Stimulated activated naive CD8-positive, alpha-beta T cell treated with anti-CD3 and anti-CD28 coated beads, Interleukin-15, amount 100 ng/mL, for 72 hours (primary cell): ENCODE results near the gene MRGPRX2.

ENCODE experiments used
- ATAC-seq: fragments of 150-1000 bp; cut with Tn5 transposase; 2 replicates; pipeline ENCODE4 v1.10.0; 2021; ENCODE audit warnings: mild to moderate bottlenecking, moderate library complexity
- DNase-seq, 2 donors: peaks; one replicate each; pipeline ENCODE4 v3.0.0; 2021 to 2022
- H3K27ac Mint-ChIP-seq, 2 donors: one replicate each; pipeline ENCODE4 v1.8.0; 2022; ENCODE audit warnings: mild to moderate bottlenecking in 2 of 2, mixed read lengths in 2 of 2, moderate library complexity in 2 of 2
- H3K27me3 Mint-ChIP-seq: one replicate; pipeline ENCODE4 v1.8.0; 2022; ENCODE audit warnings: mixed read lengths
- H3K4me1 Mint-ChIP-seq: one replicate; pipeline ENCODE4 v1.8.0; 2022; ENCODE audit warnings: mild to moderate bottlenecking, mixed read lengths
- H3K4me3 Mint-ChIP-seq, 2 donors: one replicate each; pipeline ENCODE4 v1.8.0; 2022; ENCODE audit warnings: mild to moderate bottlenecking in 2 of 2, mixed read lengths in 2 of 2, moderate library complexity in 1 of 2
- H3K9me3 Mint-ChIP-seq, 2 donors: one replicate each; pipeline ENCODE4 v1.8.0; 2022; ENCODE audit warnings: mixed read lengths in 2 of 2

The MRGPRX2 gene

DNA sequence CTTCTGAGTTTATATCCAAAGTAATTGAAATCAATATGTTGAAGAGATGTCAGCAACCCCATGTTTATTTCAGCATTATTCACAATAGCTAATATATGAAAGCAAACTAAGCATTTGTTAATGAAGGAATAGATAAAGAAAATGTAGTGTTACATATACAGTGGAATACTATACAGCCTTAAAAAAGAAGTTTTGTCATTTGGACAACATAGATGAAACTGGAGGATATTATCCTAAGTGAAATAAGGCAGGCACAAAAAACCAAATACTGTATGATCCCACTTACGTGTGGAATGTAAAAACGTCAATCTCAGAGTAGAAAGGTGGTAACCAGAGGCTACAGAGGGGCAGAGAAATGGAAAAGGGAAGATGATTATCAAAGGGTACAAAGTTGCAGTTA, 10.2 kb downstream of the MRGPRX2 start:
- Mint-ChIP-seq H3K4me3 (no peak overlapping the region), H3K27ac (no peak overlapping the region), H3K9me3 (peaks cover 11 to 20% of the 10 kb centered on the region in 2 donors), H3K4me1 (no peaks in the 10 kb centered on the region), H3K27me3 (peaks cover 25% of the 10 kb centered on the region)
- DNase-seq (no peak), ATAC-seq (no peak)

DNA sequence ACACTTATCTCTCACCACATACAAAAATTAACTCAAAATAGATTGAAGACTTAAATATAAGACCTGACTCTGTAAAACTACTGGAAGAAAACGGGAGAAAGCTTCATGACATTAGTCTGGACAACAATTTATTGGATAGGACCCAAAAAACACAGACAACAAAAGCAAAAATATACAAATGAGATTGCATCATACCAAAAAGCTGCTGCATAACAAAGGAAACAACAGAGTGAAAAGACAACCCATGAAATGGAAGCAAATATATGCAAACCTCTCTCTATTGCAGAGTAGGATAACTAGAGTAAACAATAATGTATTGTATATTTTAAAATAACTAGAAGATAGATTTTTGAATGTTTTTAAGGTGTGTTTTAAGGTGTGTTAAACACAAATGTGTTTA, 11.2 kb downstream of the MRGPRX2 start:
- DNase-seq: no peak
- Mint-ChIP-seq H3K9me3 (peaks cover 11 to 20% of the 10 kb centered on the region in 2 donors), H3K4me3 (no peak overlapping the region), H3K27me3 (peaks cover 32% of the 10 kb centered on the region), H3K27ac (no peak overlapping the region), H3K4me1 (no peaks in the 10 kb centered on the region)
- ATAC-seq: no peak

DNA sequence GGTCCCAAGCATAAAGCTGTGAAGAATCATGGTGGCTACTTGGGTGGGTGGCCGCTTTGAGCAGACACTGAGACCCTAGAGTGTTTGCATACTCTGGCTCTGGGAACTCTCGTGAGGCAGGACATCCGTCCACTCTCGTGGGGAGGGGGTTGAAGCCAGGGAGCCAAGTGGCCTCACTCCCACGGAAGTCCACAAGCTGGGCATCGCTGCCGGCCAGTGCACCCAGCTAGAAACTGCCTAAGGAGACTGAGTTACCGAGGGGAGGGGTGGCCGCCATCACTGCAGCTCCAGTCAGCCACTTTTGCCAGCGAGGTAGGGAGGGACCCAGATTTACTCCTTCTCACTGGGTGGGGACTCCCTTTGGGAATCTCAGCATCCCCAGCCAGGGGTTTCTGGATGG, 20.5 kb downstream of the MRGPRX2 start:
- DNase-seq (no peak), ATAC-seq (no peak)
- peaks cover 9 to 13% of the 10 kb centered on the region in 2 donors for H3K9me3 Mint-ChIP-seq
- H3K4me3 Mint-ChIP-seq: no peak overlapping the region
- no peak overlapping the region for H3K27ac Mint-ChIP-seq
- peaks cover 44% of the 10 kb centered on the region for H3K27me3 Mint-ChIP-seq
- H3K4me1 Mint-ChIP-seq: no peaks in the 10 kb centered on the region

DNA sequence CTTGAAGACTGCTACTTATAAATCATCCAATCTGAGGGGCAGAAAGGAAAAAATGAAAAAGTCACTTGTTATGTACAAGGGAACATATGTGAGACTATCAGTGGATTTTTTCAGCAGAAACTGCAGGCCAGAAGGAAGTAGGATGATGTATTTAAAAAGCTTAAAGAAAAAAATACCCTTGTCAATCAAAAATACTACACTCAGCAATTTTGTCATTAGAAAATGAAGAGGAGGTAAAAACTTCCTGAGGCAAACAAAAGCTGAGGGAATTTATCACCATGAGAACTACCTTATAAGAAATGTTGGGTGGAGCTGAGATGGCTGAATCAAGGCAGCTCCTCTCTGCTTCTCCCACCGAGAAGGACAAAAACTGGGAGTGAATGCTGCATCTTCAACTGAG, 21.1 kb downstream of the MRGPRX2 start:
- peaks cover 41% of the 10 kb centered on the region for H3K27me3 Mint-ChIP-seq
- H3K4me3 Mint-ChIP-seq: no peak overlapping the region
- DNase-seq (no peak), ATAC-seq (no peak)
- peaks cover 9 to 13% of the 10 kb centered on the region in 2 donors for H3K9me3 Mint-ChIP-seq
- H3K4me1 Mint-ChIP-seq: no peaks in the 10 kb centered on the region
- no peak overlapping the region for H3K27ac Mint-ChIP-seq

DNA sequence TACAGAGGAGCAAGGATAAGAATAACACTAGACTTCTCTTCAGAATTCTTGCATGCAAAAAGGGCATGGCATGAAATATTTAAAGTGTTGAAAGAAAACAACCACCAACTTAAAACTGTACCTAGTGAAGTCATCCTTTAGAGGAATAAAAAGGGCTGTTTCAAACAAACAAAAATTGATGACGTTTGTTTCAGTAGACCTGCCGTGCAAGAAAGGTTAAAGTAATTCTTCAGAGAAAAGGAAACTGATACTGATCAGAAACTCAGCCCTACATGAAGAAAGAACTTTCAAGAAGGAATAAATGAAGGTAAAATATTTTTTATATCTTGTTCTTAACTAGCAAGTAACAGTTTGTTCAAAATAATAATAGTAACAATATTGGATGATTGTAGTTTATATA, 27.5 kb downstream of the MRGPRX2 start:
- no peak for DNase-seq
- ATAC-seq: no peak
- H3K27me3 Mint-ChIP-seq: peaks cover 26% of the 10 kb centered on the region
- H3K4me3 Mint-ChIP-seq: no peak overlapping the region
- H3K27ac Mint-ChIP-seq: no peak overlapping the region
- no peaks in the 10 kb centered on the region for H3K9me3 Mint-ChIP-seq
- H3K4me1 Mint-ChIP-seq: no peaks in the 10 kb centered on the region

DNA sequence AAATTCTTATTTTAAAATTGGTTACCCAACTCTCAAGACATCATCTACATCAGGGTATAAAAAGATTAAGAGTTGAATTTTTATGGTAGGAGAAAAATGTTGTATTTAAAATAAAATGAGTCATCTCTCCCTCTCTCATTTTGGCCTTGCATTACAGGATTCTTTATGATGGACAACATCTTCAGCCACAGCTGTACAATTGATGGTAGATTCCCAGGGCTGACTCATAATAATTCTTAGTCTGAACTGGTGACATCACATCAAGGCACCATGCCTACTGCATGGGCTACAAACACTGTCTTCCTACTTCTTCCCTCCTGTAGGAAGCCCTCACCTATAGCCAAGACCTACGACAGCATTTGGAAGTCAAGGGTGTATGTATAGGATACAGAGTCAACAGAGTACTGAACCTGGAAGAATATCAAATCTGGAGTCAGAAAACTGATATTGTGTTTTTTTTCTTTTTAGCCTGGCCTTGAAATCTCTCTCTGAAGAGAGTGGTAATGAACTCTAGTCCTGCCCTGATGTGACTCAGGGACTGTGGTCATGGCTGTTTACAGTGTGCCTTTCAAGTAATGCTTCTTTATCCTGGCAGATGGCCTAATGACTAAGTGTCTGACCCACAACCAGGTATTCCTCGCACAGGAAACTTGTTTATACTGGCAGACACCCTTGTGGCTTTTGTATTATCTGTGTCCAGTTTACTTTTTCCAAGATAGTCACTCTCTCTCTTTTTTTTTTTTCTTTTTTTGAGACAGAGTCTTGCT, 32.5 kb downstream of the MRGPRX2 start:
- DNase-seq: no peak
- Mint-ChIP-seq H3K9me3 (no peaks in the 10 kb centered on the region), H3K4me3 (no peak overlapping the region), H3K27ac (no peak overlapping the region), H3K27me3 (peaks cover 43% of the 10 kb centered on the region), H3K4me1 (no peaks in the 10 kb centered on the region)
- no peak for ATAC-seq

DNA sequence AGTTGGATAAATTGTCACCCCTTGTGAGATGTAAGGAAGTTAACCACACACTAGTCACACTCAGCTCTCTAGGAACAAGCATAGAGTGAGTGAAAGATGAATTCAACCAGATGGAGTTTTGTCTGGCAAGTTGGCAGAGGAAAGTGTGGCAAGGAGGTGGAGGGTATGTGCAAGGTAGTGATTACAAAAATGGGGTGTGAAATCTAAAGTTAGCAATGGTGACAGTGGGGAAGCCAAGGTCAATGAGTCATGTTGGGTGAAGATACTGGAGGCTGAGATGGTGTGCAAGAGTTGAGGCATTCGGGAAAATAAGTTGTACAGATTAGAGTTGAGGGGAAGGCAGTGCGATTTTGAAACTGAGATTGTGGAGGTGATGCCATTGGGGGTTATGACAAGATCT, 33.7 kb downstream of the MRGPRX2 start:
- ATAC-seq: no peak
- Mint-ChIP-seq H3K9me3 (no peaks in the 10 kb centered on the region), H3K4me1 (no peaks in the 10 kb centered on the region), H3K4me3 (no peak overlapping the region), H3K27me3 (peaks cover 43% of the 10 kb centered on the region), H3K27ac (no peak overlapping the region)
- no peak for DNase-seq

DNA sequence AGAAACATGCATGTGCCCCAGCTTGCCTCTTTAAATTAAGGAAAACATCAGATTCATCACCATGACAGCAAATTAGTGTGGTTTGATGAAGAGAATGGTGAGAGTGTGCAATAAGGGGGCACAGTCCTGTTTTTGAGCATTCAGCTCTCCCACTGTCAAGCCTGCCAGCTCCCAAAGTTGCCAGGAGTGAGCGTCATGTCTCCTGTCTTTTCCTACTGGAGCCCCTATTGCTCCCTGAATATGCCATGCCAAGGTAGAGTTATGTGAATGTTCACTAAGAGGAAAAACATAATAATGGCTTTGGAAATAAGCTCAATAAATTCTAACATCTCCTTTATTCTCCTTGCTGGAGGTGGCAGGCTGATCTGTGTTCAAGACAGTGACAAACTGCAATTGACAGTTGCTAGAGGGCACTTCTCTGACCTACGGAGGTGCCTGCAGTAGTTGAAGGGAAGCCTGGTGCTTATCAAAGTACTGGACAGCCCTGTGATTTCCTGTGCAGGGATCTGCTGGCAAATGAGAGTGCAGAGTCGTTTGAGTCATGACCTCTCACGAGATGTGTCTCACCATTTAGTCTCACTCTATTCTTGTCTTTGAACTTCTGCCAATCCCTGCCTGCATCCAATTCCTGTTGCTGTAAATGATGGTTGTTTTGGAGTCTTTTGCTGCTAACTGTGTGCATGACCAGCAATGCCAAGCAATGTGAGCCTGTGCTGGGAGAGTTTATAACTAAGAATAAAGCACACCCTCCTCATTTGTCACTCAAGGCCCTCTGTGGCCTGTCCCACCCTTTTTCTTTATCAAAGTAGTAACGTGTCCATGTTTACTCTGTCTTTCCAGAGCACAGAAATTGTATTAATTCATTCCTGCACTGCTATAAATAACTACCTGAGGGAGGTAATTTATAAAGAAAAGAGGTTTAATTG, 34.8 kb downstream of the MRGPRX2 start:
- Mint-ChIP-seq H3K4me3 (no peak overlapping the region), H3K9me3 (no peaks in the 10 kb centered on the region), H3K27me3 (peaks cover 45% of the 10 kb centered on the region), H3K4me1 (no peaks in the 10 kb centered on the region), H3K27ac (no peak overlapping the region)
- DNase-seq (no peak), ATAC-seq (no peak)

DNA sequence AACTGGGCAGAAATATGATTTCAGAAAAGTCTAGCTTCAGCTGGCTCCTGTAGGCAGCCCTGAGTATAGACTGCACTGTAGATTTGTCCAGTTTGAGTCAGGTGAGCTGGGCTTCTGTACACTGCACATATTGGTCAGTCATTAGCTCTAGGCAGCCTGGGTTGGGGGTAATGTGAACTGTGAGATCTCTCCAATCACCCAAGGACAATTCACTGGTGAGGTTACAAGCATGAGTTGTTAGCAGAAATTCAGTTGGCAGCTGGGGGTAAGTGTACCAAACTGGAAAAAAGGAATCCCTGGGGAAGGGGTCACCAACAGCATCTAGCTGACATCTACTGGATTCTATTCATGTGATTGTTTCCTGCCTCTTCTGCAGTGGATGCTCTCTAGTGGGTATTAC, 39.7 kb downstream of the MRGPRX2 start:
- H3K4me1 Mint-ChIP-seq: no peaks in the 10 kb centered on the region
- no peak for DNase-seq
- ATAC-seq: no peak
- no peak overlapping the region for H3K27ac Mint-ChIP-seq
- no peak overlapping the region for H3K4me3 Mint-ChIP-seq
- no peaks in the 10 kb centered on the region for H3K9me3 Mint-ChIP-seq
- H3K27me3 Mint-ChIP-seq: peaks cover 44% of the 10 kb centered on the region

DNA sequence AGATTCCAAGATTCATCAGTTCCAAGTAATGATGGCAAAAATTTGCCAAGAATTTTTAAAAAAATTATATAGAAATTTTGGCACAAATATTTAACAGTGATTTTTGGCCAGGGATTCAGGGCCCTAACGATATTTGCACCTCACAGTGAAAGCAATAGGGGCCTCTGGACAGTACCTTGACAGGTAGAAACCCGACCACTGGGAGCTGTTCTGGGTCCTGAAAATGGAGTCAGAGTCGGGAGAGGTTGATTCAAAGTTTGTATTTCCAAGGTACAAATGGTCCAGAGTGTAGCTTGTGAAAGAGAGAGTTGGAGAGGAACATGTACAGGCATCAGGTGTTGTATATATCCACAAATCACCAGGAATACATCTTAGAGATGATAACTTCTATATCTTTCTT, 41.6 kb downstream of the MRGPRX2 start:
- peaks cover 38% of the 10 kb centered on the region for H3K27me3 Mint-ChIP-seq
- DNase-seq (no peak), ATAC-seq (no peak)
- H3K4me3 Mint-ChIP-seq: no peak overlapping the region
- H3K9me3 Mint-ChIP-seq: no peaks in the 10 kb centered on the region
- H3K4me1 Mint-ChIP-seq: no peaks in the 10 kb centered on the region
- H3K27ac Mint-ChIP-seq: no peak overlapping the region

DNA sequence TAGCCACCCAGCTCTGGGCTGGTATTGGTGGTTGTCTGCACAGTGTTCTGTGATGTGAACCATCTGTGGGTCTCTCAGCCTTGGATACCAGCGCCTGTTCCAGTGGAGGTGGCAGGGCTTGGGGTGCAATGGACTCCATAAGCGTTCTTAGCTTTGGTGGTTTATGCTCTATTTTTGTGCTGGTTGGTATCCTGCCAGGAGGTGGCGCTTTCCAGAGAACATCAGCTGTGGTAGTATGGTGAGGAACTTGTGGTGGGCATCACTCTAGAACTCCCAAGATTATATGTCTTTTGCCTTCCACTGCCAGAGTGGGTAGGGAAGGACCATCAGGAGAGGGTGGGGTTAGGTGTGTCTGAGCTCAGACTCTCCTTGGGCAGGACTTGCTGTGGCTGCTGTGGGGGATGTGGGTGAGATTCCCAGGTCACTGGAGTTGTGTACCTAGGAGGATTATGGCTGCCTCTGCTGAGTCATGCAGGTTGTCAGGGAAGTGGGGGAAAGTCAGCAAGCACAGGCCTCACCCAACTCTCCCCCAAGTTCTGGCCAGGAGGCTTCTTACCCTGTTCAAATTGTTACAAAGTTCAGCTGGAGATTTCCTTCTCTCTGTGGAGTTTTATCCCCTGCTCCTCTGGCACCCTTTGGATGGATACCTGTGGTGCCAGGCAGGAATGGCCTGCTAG, 47.2 kb downstream of the MRGPRX2 start:
- DNase-seq (no peak), ATAC-seq (no peak)
- Mint-ChIP-seq H3K27ac (no peak overlapping the region), H3K4me1 (no peaks in the 10 kb centered on the region), H3K9me3 (peaks cover 4 to 40% of the 10 kb centered on the region in 2 donors), H3K4me3 (no peak overlapping the region), H3K27me3 (peaks cover 46% of the 10 kb centered on the region)

DNA sequence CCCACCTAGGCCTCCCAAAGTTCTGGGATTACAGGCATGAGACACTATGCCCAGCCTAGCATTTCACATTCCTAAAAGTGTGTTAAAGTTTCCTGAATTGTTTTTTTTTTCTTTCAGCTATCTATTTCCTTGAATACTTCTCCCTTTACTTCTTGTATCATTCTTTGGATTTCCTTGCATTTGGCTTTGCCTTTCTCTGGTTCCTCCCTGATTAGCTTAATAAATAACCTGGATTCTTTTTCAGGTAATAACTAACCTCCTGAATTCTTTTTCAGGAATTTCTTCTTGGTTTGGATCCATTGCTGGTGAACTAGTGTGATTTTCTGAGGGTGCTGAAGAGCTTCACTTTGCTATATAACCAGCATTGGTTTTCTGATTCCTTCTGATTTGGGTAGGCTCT, 47.9 kb downstream of the MRGPRX2 start:
- no peaks in the 10 kb centered on the region for H3K4me1 Mint-ChIP-seq
- no peak overlapping the region for H3K27ac Mint-ChIP-seq
- H3K9me3 Mint-ChIP-seq: peaks cover 8 to 47% of the 10 kb centered on the region in 2 donors
- ATAC-seq: no peak
- DNase-seq: no peak
- H3K27me3 Mint-ChIP-seq: peaks cover 39% of the 10 kb centered on the region
- no peak overlapping the region for H3K4me3 Mint-ChIP-seq
